GM19324 (cell line): ENCODE results near the gene TAB2.
"Not testable (repeated sequence)": the region's sequence is repeated elsewhere in the genome, so short reads cannot be mapped to it uniquely, and the experiment has no call there.

Source experiments
- ATAC-seq: cut with Tn5 transposase; IDR thresholded peaks from one replicate; pipeline ENCODE4 v1.9.1; 2021; ENCODE audit warnings: mild to moderate bottlenecking, moderate library complexity; ENCODE audit not compliant: unreplicated experiment, low FRiP score

The TAB2 gene

DNA sequence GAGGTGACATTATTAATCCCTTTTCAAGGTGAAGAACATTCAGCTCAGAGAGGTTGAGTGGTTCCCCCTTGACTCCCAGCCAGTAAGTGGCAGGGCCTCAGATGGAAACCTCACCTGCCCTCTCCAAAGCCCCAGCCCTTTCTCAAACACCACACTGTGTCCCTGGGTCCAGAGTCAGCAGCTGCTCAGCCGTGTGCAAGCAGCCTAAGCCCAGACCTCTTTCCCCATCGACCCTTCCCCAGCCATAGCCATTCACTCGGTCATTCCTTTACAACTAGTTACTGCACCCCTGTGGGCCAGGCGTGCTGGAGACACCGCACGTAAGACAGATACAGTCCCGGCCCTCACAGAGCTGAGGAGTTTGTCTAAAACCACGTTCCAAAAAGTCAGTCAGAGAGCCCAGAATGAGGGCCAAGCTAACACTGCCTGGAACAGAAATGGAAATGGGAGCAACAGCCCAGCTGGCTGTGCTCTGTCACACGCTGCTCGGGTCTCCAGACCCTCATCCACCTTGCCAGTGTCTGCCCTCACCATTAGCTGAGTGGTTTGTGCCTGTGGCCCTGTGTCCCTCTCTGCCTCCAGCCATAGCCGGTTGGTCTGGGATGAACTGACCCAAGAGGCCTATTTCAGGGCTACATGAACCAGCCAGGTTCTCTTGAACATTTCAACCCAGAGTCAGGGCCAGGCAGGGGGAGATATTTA lies 137.7 kb downstream of the TAB2 start:
- no peak for ATAC-seq

DNA sequence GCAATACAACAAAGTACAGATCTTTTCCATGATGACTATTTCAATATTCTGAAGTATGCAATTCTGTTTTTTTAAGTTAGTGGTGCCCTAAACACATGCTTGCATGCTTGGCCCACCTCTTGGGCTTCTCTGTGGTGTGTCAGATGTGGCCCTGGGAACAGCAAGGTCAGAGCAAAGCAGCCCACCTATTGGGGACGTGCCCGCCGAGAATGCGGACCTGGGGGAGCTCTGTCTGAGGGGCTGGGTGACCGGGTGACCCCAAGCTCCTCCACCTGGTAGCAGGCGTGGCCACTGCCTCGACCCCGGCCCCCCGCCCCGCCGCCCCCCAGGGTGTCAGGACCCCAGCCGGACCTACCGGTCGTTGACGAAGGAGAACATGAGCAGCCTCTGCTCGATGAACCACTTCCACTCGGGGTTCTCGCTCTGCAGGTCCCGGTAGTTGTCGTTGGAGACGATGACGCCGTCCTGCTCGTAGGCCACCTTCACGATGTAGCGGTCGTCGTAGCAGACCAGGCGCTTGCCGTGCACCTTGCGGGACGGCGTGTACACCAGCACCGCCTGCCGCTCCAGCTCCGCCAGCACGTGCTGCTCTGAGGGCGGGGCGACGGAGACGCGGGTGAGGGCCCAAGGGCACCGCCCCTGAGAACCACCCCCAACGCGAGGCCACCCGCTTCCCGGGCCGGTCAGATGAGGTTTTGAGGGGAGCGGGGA lies 139.0 kb downstream of the TAB2 start:
- no peak for ATAC-seq

DNA sequence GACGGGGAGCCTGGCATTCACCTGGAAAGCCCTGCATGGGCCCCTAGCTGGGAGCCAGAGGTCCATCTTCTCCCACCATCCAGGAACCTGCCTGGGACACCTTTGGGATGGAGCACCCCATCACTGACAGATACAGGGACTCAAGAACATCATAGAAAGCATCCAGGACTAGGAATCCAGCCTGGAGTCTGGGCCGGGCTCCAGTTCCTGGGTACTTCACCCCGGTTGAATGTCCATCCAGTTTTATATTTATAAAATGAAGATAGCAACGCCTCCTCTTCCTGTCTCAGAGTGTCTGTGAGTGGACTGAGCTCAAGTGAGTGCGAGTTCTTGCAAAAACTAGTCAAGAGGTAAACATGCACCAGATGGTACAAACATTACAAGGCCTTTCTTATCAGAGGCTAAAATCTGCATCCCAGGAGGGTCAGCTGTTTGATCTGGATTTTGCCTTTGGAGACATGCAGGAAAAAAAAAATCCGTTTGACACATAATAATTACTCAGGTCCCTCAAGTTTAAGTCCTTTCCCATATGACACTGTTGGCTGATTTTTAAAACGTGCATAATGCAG lies 139.9 kb downstream of the TAB2 start:
- ATAC-seq, result no peak

DNA sequence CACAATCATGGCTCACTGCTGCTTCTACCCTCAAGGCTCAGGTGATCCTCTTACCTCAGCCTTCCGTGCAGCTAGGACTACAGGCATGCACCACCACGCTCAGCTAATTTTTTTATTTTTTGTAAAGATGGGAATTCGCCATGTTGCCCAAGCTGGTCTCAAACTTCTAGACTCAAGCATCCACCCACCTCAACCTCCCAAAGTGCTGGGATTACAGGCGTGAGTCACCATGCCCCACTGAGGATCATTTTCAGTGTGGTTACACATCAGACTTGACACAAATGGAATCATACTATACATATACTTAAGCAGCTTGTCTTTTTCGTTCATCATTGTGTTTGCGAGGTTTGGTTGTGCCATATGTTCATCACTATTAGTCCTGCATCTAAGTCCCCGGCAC lies 140.7 kb downstream of the TAB2 start:
- ATAC-seq, result no peak

DNA sequence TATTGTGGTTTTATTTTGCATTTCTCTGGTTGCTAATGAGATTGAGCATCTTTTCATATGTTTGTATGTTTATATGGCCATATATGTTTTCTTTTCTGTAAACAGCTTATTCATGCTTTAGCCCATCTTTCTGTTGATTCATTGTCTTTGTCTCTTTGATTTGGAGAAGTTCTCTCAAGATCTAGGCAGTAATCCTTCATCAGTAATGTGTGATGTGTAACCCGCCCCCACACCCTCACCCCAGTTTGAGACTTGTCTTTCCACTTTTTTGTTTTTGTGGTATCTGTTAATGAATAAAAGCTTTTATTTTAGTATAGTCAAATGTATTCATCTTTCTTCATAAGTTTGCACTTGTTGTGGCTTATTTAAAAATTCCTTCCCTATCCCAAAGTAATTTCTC lies 141.3 kb downstream of the TAB2 start:
- no peak for ATAC-seq

DNA sequence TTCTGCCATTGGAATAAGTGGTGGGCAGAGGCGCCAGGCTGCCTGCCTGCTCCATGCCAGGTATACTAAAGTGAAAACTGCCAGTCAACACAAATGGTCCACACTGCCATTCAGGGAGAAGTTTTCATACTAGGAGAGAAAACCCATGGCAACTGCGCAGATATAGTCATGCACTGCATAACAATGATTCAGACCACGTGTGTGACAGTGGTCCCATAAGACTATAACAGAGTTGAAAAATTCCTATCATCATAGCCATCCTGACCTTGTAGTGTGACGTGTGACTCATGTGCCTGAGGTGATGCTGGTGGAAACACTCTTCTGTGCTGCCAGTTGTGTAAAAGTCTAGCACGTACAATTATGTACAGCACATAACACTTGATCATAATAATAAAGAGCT lies 142.2 kb downstream of the TAB2 start:
- no peak for ATAC-seq

DNA sequence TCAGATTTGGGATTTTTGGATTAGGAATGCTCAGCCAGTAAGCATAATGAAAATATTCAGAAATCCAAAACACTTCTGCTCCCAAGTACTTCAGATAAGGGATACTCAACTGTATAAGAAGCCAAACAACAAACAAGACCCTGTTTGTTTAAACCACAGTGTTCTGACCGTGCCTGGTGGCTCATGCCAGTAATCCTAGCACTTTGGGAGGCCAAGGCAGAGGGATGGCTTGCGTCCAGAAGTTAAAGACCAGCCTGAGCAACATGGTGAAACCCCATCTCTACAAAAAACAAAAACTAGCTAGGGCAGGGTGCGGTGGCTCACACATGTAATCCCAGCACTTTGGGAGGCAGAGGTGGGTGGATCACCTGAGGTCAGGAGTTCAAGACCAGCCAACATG lies 142.7 kb downstream of the TAB2 start:
- not testable (repeated sequence) for ATAC-seq
